ENCODE data around the gene MED13L.
"Not testable (repeated sequence)": the region's sequence is repeated elsewhere in the genome, so short reads cannot be mapped to it uniquely, and the experiment has no call there.

Gene MED13L

GRCh38 chr12:116012757-116013156 is 264.7 kb downstream of the MED13L start:
- Histone ChIP-seq H3K4me3 (no peak overlapping the region), H3K27ac (no peak overlapping the region)

- Histone ChIP-seq H3K27ac (no peak overlapping the region), H3K4me3 (no peak overlapping the region)
Observed at GRCh38 chr12:116011217-116011616, 266.3 kb downstream of the MED13L start.

- Histone ChIP-seq H3K27ac (no peak overlapping the region), H3K4me3 (no peak overlapping the region)
Observed at GRCh38 chr12:116010467-116010866, 267.0 kb downstream of the MED13L start.

- Histone ChIP-seq H3K27ac (no peak overlapping the region), H3K4me3 (no peak overlapping the region)
Observed at GRCh38 chr12:116009805-116010204, 267.7 kb downstream of the MED13L start.

- no peak overlapping the region for H3K4me3 ChIP-seq
- no peak overlapping the region for H3K27ac ChIP-seq
Observed at GRCh38 chr12:116006141-116006540, 271.4 kb downstream of the MED13L start.

- Histone ChIP-seq H3K4me3 (no peak overlapping the region), H3K27ac (no peak overlapping the region)
Observed at GRCh38 chr12:116002890-116003536, 274.5 kb downstream of the MED13L start.

GRCh38 chr12:116000252-116000651 is 277.2 kb downstream of the MED13L start:
- H3K4me3 ChIP-seq, result no peak overlapping the region
- H3K27ac ChIP-seq, result no peak overlapping the region

- Histone ChIP-seq H3K4me3 (no peak overlapping the region), H3K27ac (no peak overlapping the region)
Observed at GRCh38 chr12:115999582-115999981, 277.9 kb downstream of the MED13L start.

GRCh38 chr12:115998794-115999478 is 278.6 kb downstream of the MED13L start:
- H3K4me3 ChIP-seq, result no peak overlapping the region
- H3K27ac ChIP-seq, result peak overlapping the region in 2 of 21 experiments; percentile 23 to 37

GRCh38 chr12:115998119-115998633 is 279.3 kb downstream of the MED13L start:
- Histone ChIP-seq H3K4me3 (no peak overlapping the region), H3K27ac (peak overlapping the region in 3 of 21 experiments; percentile 23 to 39 (median 37))

GRCh38 chr12:115993737-115994136 is 283.8 kb downstream of the MED13L start:
- H3K27ac ChIP-seq, result no peak overlapping the region
- H3K4me3 ChIP-seq, result no peak overlapping the region

GRCh38 chr12:115990241-115990640 is 287.3 kb downstream of the MED13L start:
- H3K27ac ChIP-seq, result no peak overlapping the region
- H3K4me3 ChIP-seq, result no peak overlapping the region

- Histone ChIP-seq H3K27ac (peak overlapping the region in 1 of 21 experiments; percentile 12), H3K4me3 (no peak overlapping the region)
Observed at GRCh38 chr12:115988625-115989563, 288.6 kb downstream of the MED13L start.

GRCh38 chr12:115988212-115988611 is 289.3 kb downstream of the MED13L start:
- H3K27ac ChIP-seq, result peak overlapping the region in 1 of 21 experiments; percentile 12
- no peak overlapping the region for H3K4me3 ChIP-seq

GRCh38 chr12:115984616-115985015 is 292.9 kb downstream of the MED13L start:
- H3K4me3 ChIP-seq, result no peak overlapping the region
- H3K27ac ChIP-seq, result no peak overlapping the region

- Histone ChIP-seq H3K4me3 (no peak overlapping the region), H3K27ac (no peak overlapping the region)
Observed at GRCh38 chr12:115983226-115983798, 294.2 kb downstream of the MED13L start.

- H3K27ac ChIP-seq, result no peak overlapping the region
Observed at GRCh38 chr12:115980339-115980738, 297.2 kb downstream of the MED13L start.

GRCh38 chr12:115979851-115980250 is 297.6 kb downstream of the MED13L start:
- Histone ChIP-seq H3K27ac (no peak overlapping the region), H3K4me3 (no peak overlapping the region)

More at GRCh38 chr12:115980339-115980738, 297.2 kb downstream of the MED13L start:
- H3K4me3 ChIP-seq, result no peak overlapping the region

GRCh38 chr12:115979351-115979750 is 298.1 kb downstream of the MED13L start:
- Histone ChIP-seq H3K4me3 (no peak overlapping the region), H3K27ac (no peak overlapping the region)

GRCh38 chr12:115976829-115977228 is 300.7 kb downstream of the MED13L start:
- not testable (repeated sequence) for H3K4me3 ChIP-seq, H3K27ac ChIP-seq

Data from skin epidermis (tissue), 12 donors.